Sigmoid colon (tissue), 7 donors: ENCODE results near the gene GAREM1. TPM values are rescaled to one million over a fixed set of nuclear protein-coding genes. Genes with fewer than 3 reads are reported as not detected.
A peak's percentile ranks its signal among the peaks of the same experiment; 100 is the strongest.

ENCODE experiments used
- DNase-seq: peaks from one replicate; pipeline ENCODE4 v3.0.0-alpha.2; 2019
- H3K27ac ChIP-seq, 4 donors: fragments of 200-600 bp; sonication (generic); one replicate each; pipeline ENCODE4 v1.5.1; 2016 to 2019; ENCODE audit warnings: mild to moderate bottlenecking in 1 of 4
- H3K27me3 ChIP-seq, 3 donors: fragments of 200-600 bp; sonication (generic); one replicate each; pipeline ENCODE4 v1.5.1; 2019; ENCODE audit warnings: mild to moderate bottlenecking in 1 of 3
- H3K36me3 ChIP-seq, 4 donors: fragments of 200-600 bp; sonication (generic); one replicate each; pipeline ENCODE4 v1.5.1; 2016 to 2019
- H3K4me1 ChIP-seq, 4 donors: fragments of 200-600 bp; sonication (generic); one replicate each; pipeline ENCODE4 v1.5.1; 2017 to 2019
- H3K4me3 ChIP-seq, 4 donors: fragments of 200-600 bp; sonication (generic); one replicate each; pipeline ENCODE4 v1.5.1; 2017 to 2019; ENCODE audit warnings: mild to moderate bottlenecking in 2 of 4, moderate library complexity in 1 of 4
- H3K9me3 ChIP-seq, 4 donors: fragments of 200-600 bp in 3 of 4; sonication (generic) in 3 of 4; one replicate each; pipeline versions ENCODE4 v1.5.1 to v1.6.1; 2013 to 2019
- EP300 ChIP-seq, 4 donors: sonication (generic); formaldehyde crosslinking; IDR thresholded peaks; one replicate each; pipeline ENCODE4 v1.6.1; 2017; ENCODE audit warnings: antibody characterized with exemption in 4 of 4
- POLR2A ChIP-seq, 2 donors: fragments of 450-650 bp; IDR thresholded peaks; one replicate each; pipeline ENCODE4 v1.6.1; 2016; ENCODE audit warnings: antibody characterized with exemption in 2 of 2, mild to moderate bottlenecking in 2 of 2, moderate library complexity in 2 of 2
- POLR2AphosphoS5 ChIP-seq, 4 donors: sonication (generic); formaldehyde crosslinking; IDR thresholded peaks; one replicate each; pipeline ENCODE4 v1.6.1; 2017; ENCODE audit warnings: antibody characterized with exemption in 4 of 4
- WGBS, 2 donors: extraction: QIAGEN DNeasy Blood & Tissue Kit; methylation state at CpG; one replicate each; pipeline ENCODE4 v1.1.7; 2013; 5-methylcytosine and 5-hydroxymethylcytosine counted together
- intact Hi-C: fragments of 100-400 bp; cut with DNase I; formaldehyde crosslinking; loops from one replicate; pipeline ENCODE4 v1.15.1; 2023
- polyA plus RNA-seq, 3 donors: library from polyadenylated mRNA; stranded (reverse); fragments of 200-250 nt; gene quantifications; one replicate each; pipeline ENCODE4 v1.2.3, GENCODE V29; 2013
- total RNA-seq, 4 donors: library from RNA; depleted of rRNA; stranded (reverse); fragments of >200 nt; gene quantifications; one replicate each; pipeline ENCODE4 v1.1.0, GENCODE V29; 2016
- TF ChIP-seq, protein P1 (sequence below), 4 experiments: fragments of 450-650 bp in 3 of 4; fragments of 200-600 bp in 1 of 4; IDR thresholded peaks; one replicate each; pipeline ENCODE4 v1.5.1; 2016 to 2019; ENCODE audit warnings: antibody characterized with exemption in 4 of 4, mild to moderate bottlenecking in 3 of 4, moderate library complexity in 2 of 4
- donor health status: healthy with polysubstance abuse.
- donor health status: Bipolar disorder and iron deficiency.
- donor health status: healthy.

The GAREM1 gene
- total and polyA plus RNA-seq, 7 donors = 4.9 to 11.8 (median 6.6) TPM

DNA sequence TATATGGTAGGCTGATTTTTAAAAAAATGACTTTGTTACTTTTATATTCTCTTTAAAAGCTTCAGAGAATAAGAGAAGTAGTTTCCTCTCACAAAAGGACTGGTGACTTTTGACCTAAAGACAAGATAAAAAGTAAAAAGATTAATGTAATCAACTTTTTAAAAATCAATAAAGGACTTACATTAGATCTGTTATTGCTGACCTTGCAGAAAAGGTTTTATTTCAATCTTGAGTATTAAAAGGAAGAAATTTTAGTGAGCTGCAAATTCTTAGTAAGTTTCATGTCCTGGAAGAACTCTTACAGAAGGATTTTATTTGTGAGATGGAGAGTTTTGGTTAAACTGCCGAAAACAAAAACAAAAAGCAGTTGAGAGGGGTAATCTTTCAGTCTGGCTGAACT, 2.2 kb upstream of the GAREM1 start:
- Histone ChIP-seq H3K4me3 (no peak overlapping the region), H3K27me3 (no peaks in the 10 kb centered on the region), H3K9me3 (no peaks in the 10 kb centered on the region), H3K36me3 (no peaks in the 10 kb centered on the region), H3K4me1 (peaks cover 0 to 26% (median 19%) of the 10 kb centered on the region in 4 donors), H3K27ac (no peak overlapping the region)
- TF ChIP-seq EP300 (IDR thresholded peaks at IDR 0.05) (no peak), POLR2AphosphoS5 (IDR thresholded peaks at IDR 0.05) (no peak), POLR2A (IDR thresholded peaks at IDR 0.05) (no peak)
- TF ChIP-seq, protein P1, sequence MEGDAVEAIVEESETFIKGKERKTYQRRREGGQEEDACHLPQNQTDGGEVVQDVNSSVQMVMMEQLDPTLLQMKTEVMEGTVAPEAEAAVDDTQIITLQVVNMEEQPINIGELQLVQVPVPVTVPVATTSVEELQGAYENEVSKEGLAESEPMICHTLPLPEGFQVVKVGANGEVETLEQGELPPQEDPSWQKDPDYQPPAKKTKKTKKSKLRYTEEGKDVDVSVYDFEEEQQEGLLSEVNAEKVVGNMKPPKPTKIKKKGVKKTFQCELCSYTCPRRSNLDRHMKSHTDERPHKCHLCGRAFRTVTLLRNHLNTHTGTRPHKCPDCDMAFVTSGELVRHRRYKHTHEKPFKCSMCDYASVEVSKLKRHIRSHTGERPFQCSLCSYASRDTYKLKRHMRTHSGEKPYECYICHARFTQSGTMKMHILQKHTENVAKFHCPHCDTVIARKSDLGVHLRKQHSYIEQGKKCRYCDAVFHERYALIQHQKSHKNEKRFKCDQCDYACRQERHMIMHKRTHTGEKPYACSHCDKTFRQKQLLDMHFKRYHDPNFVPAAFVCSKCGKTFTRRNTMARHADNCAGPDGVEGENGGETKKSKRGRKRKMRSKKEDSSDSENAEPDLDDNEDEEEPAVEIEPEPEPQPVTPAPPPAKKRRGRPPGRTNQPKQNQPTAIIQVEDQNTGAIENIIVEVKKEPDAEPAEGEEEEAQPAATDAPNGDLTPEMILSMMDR (IDR thresholded peaks at IDR 0.05) = no peak
- intact Hi-C loops = loop anchor here (5.0 kb wide), 1 partner anchor 79 kb away; no protein-coding TSS in a partner anchor
- WGBS, 2 donors = 88 to 89% methylated on average over 1 of the region's 1 CpG
- no peak for DNase-seq

DNA sequence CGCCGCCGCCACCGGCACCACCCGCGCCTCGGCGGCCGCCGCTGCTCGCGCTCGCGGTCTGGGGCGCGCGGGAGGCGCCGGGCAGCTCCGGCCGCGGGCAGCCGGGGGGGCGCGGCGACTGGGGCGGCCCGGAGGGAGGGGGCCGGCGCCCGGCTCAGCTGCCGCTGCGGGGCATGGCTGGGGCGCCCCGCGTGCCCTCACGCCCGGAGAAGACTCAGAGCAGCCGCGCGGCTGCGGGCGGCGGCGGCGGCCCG, 295 bp downstream of the GAREM1 start:
- Histone ChIP-seq H3K36me3 (no peaks in the 10 kb centered on the region), H3K4me3 (peak overlapping the region; percentile 82 to 87 (median 82)), H3K27me3 (no peaks in the 10 kb centered on the region), H3K27ac (peak overlapping the region; percentile 91 to 94 (median 93)), H3K4me1 (peaks cover 0 to 30% (median 20%) of the 10 kb centered on the region in 4 donors), H3K9me3 (no peaks in the 10 kb centered on the region)
- 0 to 1% methylated on average over 47 of the region's 47 CpGs for WGBS, 2 donors
- no peak for DNase-seq
- TF ChIP-seq POLR2AphosphoS5 (IDR thresholded peaks at IDR 0.05) (no peak), EP300 (IDR thresholded peaks at IDR 0.05) (no peak), POLR2A (IDR thresholded peaks at IDR 0.05) (no peak)
- TF ChIP-seq, protein P1 (IDR thresholded peaks at IDR 0.05) = no peak
- intact Hi-C loops = loop anchor here (1.0 to 5.0 kb wide), 5 partner anchors 82 to 376 kb away; no protein-coding TSS in a partner anchor

DNA sequence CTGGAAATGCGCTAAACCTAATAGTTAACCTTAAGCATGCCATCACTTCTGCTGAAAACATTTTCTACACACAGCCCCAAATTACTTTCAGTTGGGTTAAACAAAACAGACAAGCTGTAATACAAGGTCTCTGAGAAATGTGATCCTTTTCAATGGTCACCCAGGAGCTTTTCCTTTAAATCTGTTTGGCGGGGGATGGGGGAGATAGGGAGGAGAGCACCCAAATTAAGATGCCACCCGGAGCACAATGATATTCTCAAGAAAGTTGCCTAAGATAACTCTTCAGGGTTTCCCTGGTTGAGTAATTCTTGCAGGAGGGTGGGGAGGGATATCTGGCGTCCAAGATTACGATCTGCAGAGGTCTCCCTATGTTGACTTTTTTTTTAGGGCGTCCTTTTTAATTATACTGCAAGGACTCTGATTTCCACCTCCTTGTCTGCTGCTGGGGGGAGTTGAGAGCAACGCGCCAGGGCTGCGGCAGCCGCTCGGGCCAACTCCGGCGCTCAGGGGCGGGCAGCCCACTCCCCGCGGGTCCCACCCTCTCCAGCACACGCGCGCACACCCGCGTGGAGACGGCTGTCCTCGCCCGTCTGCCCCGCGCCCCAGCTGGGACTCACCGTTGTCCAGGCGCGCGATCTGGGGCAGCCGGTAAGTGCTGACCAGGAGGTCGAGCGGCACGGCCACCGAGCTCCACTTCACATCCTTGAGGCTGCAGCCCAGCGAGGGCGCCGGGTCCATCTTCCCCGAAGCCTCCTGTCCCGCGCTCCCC, 807 bp downstream of the GAREM1 start:
- peak; percentile 79 for DNase-seq
- Histone ChIP-seq H3K27ac (peak overlapping the region; percentile 91 to 94 (median 93)), H3K36me3 (no peaks in the 10 kb centered on the region), H3K4me1 (peaks cover 0 to 30% (median 20%) of the 10 kb centered on the region in 4 donors), H3K27me3 (no peaks in the 10 kb centered on the region), H3K4me3 (peak overlapping the region; percentile 82 to 87 (median 82)), H3K9me3 (no peaks in the 10 kb centered on the region)
- intact Hi-C loops = loop anchor here (1.0 to 5.0 kb wide), 5 partner anchors 82 to 375 kb away; no protein-coding TSS in a partner anchor
- 1% methylated on average over 41 of the region's 41 CpGs for WGBS, 2 donors
- peak in 1 of 4 donors; percentile 12 for TF ChIP-seq POLR2AphosphoS5 (IDR thresholded peaks at IDR 0.05)
- TF ChIP-seq EP300 (IDR thresholded peaks at IDR 0.05) = no peak
- no peak for TF ChIP-seq POLR2A (IDR thresholded peaks at IDR 0.05)
- TF ChIP-seq, protein P1 (IDR thresholded peaks at IDR 0.05) = no peak

DNA sequence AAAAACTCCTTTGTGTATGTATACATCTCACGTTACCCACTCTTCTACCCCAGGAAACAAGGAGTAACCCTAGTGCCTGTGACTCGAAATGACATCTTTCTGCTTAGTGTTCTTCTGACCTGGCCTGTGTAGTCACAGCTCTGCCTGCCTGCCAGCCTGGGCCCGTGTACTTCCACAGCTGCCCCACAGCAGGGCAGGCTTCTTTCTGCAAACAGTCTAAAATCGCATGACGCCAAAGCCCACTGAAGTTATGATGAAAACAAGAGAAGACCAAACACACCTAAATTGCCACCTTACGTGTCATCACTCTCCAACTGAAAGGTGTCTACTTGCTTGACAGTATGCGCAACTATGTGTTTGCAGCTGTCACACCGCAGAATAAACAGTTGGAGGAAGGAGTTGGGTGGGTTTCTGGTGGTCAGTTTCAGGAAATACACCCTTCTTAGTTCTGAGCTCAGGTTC, 1.5 kb downstream of the GAREM1 start:
- H3K4me1 ChIP-seq = peaks cover 0 to 30% (median 20%) of the 10 kb centered on the region in 4 donors
- intact Hi-C loops = no loop called here
- peak; percentile 66 for DNase-seq

More for the DNA sequence above, 1.5 kb downstream of the GAREM1 start:
- peak in 3 of 4 donors; percentile 21 to 44 (median 23) for TF ChIP-seq POLR2AphosphoS5 (IDR thresholded peaks at IDR 0.05)
- TF ChIP-seq, protein P1 (IDR thresholded peaks at IDR 0.05) = peak in 3 of 4 experiments; percentile 31 to 44 (median 33)
- TF ChIP-seq POLR2A (IDR thresholded peaks at IDR 0.05) = no peak
- Histone ChIP-seq H3K36me3 (no peaks in the 10 kb centered on the region), H3K27me3 (no peaks in the 10 kb centered on the region), H3K27ac (peak overlapping the region; percentile 91 to 94 (median 93)), H3K9me3 (no peaks in the 10 kb centered on the region), H3K4me3 (peak overlapping the region; percentile 82 to 87 (median 82))
- 5 to 24% methylated on average over 8 of the region's 8 CpGs for WGBS, 2 donors
